ENCODE measurements around the gene JAKMIP3.
"Not testable (repeated sequence)": the region's sequence is repeated elsewhere in the genome, so short reads cannot be mapped to it uniquely, and the experiment has no call there.

Gene JAKMIP3

GRCh38 chr10:132084384-132084783 lies 18.6 kb downstream of the JAKMIP3 start:
- not testable (repeated sequence) for H3K9ac ChIP-seq (ENCODE audit: low read length); H4K8ac ChIP-seq (ENCODE audit: low read length); H3K36me3 ChIP-seq (ENCODE audit: control insufficient read depth in 1 of 2, insufficient read depth in 2 of 2, low read depth in 1 of 2, low read length in 2 of 2); H3K27ac ChIP-seq (ENCODE audit: low read length, poor library complexity, severe bottlenecking); H3K4me1 ChIP-seq (ENCODE audit: control insufficient read depth, insufficient read depth, low read depth, low read length); H2BK120ac ChIP-seq (ENCODE audit: low read depth, low read length); H2AFZ ChIP-seq (ENCODE audit: low read depth, low read length); H3K4ac ChIP-seq (ENCODE audit: low read depth in 1 of 2, low read length in 2 of 2); H3K18ac ChIP-seq (ENCODE audit: low read depth in 1 of 2, low read length in 2 of 2); H3K79me1 ChIP-seq (replicated peaks; ENCODE audit: low read length, poor library complexity, severe bottlenecking); H3K27me3 ChIP-seq (ENCODE audit: control insufficient read depth in 1 of 2, insufficient read depth in 1 of 2, low read length in 2 of 2); DNase-seq; H3K23ac ChIP-seq (ENCODE audit: low read length in 2 of 2); H3K4me3 ChIP-seq (ENCODE audit: insufficient read depth in 1 of 2, low read depth in 1 of 2, low read length in 2 of 2); H3K14ac ChIP-seq (ENCODE audit: low read length in 2 of 2); H2BK15ac ChIP-seq (ENCODE audit: low read depth, poor library complexity, severe bottlenecking); H3K9me3 ChIP-seq (ENCODE audit: control insufficient read depth, low read length); H2BK12ac ChIP-seq (ENCODE audit: low read length in 2 of 2); H2AK5ac ChIP-seq (ENCODE audit: low read length, severe bottlenecking); H2BK5ac ChIP-seq (ENCODE audit: low read depth, low read length, poor library complexity, severe bottlenecking); H4K91ac ChIP-seq (ENCODE audit: low read length); H3K4me2 ChIP-seq (ENCODE audit: low read length, poor library complexity, severe bottlenecking)
- 60% methylated on average over 1 of the region's 2 CpGs for WGBS

- WGBS, result 85% methylated on average over 10 of the region's 10 CpGs
- not testable (repeated sequence) for H2BK120ac ChIP-seq (ENCODE audit: low read depth, low read length)
Observed at GRCh38 chr10:132093236-132093635, 27.5 kb downstream of the JAKMIP3 start.

GRCh38 chr10:132094581-132095234 lies 29.0 kb downstream of the JAKMIP3 start:
- no peak overlapping the region for H2BK5ac ChIP-seq (ENCODE audit: low read depth, low read length, poor library complexity, severe bottlenecking)
- no peak overlapping the region for H3K9ac ChIP-seq (ENCODE audit: low read length)
- no peak overlapping the region for H2BK15ac ChIP-seq (ENCODE audit: low read depth, poor library complexity, severe bottlenecking)
- H3K27ac ChIP-seq (ENCODE audit: low read length, poor library complexity, severe bottlenecking), result no peak overlapping the region
- H2BK120ac ChIP-seq (ENCODE audit: low read depth, low read length), result no peak overlapping the region
- no peak overlapping the region for H3K23ac ChIP-seq (ENCODE audit: low read length in 2 of 2)
- no peak overlapping the region for H4K91ac ChIP-seq (ENCODE audit: low read length)
- no peak overlapping the region for H3K4me3 ChIP-seq (ENCODE audit: insufficient read depth in 1 of 2, low read depth in 1 of 2, low read length in 2 of 2)
- H2AK5ac ChIP-seq (ENCODE audit: low read length, severe bottlenecking), result no peak overlapping the region
- no peaks in the 10 kb centered on the region for H3K4me1 ChIP-seq (ENCODE audit: control insufficient read depth, insufficient read depth, low read depth, low read length)
- no peak overlapping the region for H4K8ac ChIP-seq (ENCODE audit: low read length)
- no peak overlapping the region for H3K4ac ChIP-seq (ENCODE audit: low read depth in 1 of 2, low read length in 2 of 2)
- no peak overlapping the region for H2BK12ac ChIP-seq (ENCODE audit: low read length in 2 of 2)
- no peak overlapping the region for H3K18ac ChIP-seq (ENCODE audit: low read depth in 1 of 2, low read length in 2 of 2)
- H3K27me3 ChIP-seq (ENCODE audit: control insufficient read depth in 1 of 2, insufficient read depth in 1 of 2, low read length in 2 of 2), result peaks cover 4 to 27% of the 10 kb centered on the region in 2 experiments
- no peak for DNase-seq
- H3K14ac ChIP-seq (ENCODE audit: low read length in 2 of 2), result no peak overlapping the region
- H3K36me3 ChIP-seq (ENCODE audit: control insufficient read depth in 1 of 2, insufficient read depth in 2 of 2, low read depth in 1 of 2, low read length in 2 of 2), result no peaks in the 10 kb centered on the region
- no peak overlapping the region for H3K4me2 ChIP-seq (ENCODE audit: low read length, poor library complexity, severe bottlenecking)
- no peaks in the 10 kb centered on the region for H3K79me1 ChIP-seq (replicated peaks; ENCODE audit: low read length, poor library complexity, severe bottlenecking)
- 74% methylated on average over 9 of the region's 9 CpGs for WGBS
- H3K9me3 ChIP-seq (ENCODE audit: control insufficient read depth, low read length), result no peaks in the 10 kb centered on the region
- H2AFZ ChIP-seq (ENCODE audit: low read depth, low read length), result no peak overlapping the region

More at GRCh38 chr10:132093236-132093635, 27.5 kb downstream of the JAKMIP3 start:
- H2AK5ac ChIP-seq (ENCODE audit: low read length, severe bottlenecking); H3K9me3 ChIP-seq (ENCODE audit: control insufficient read depth, low read length); H2BK15ac ChIP-seq (ENCODE audit: low read depth, poor library complexity, severe bottlenecking); DNase-seq; H3K4me1 ChIP-seq (ENCODE audit: control insufficient read depth, insufficient read depth, low read depth, low read length); H3K4me3 ChIP-seq (ENCODE audit: insufficient read depth in 1 of 2, low read depth in 1 of 2, low read length in 2 of 2); H3K27ac ChIP-seq (ENCODE audit: low read length, poor library complexity, severe bottlenecking); H2BK12ac ChIP-seq (ENCODE audit: low read length in 2 of 2); H3K79me1 ChIP-seq (replicated peaks; ENCODE audit: low read length, poor library complexity, severe bottlenecking); H3K36me3 ChIP-seq (ENCODE audit: control insufficient read depth in 1 of 2, insufficient read depth in 2 of 2, low read depth in 1 of 2, low read length in 2 of 2); H2BK5ac ChIP-seq (ENCODE audit: low read depth, low read length, poor library complexity, severe bottlenecking); H4K91ac ChIP-seq (ENCODE audit: low read length); H3K4ac ChIP-seq (ENCODE audit: low read depth in 1 of 2, low read length in 2 of 2); H3K9ac ChIP-seq (ENCODE audit: low read length); H3K18ac ChIP-seq (ENCODE audit: low read depth in 1 of 2, low read length in 2 of 2); H3K4me2 ChIP-seq (ENCODE audit: low read length, poor library complexity, severe bottlenecking); H3K14ac ChIP-seq (ENCODE audit: low read length in 2 of 2); H4K8ac ChIP-seq (ENCODE audit: low read length); H2AFZ ChIP-seq (ENCODE audit: low read depth, low read length); H3K23ac ChIP-seq (ENCODE audit: low read length in 2 of 2): not testable (repeated sequence)
- H3K27me3 ChIP-seq (ENCODE audit: control insufficient read depth in 1 of 2, insufficient read depth in 1 of 2, low read length in 2 of 2), result peaks cover 1 to 19% of the 10 kb centered on the region in 2 experiments

- Histone ChIP-seq H2BK120ac (ENCODE audit: low read depth, low read length) (no peak overlapping the region), H3K18ac (ENCODE audit: low read depth in 1 of 2, low read length in 2 of 2) (no peak overlapping the region), H3K27ac (ENCODE audit: low read length, poor library complexity, severe bottlenecking) (no peak overlapping the region), H3K14ac (ENCODE audit: low read length in 2 of 2) (no peak overlapping the region), H2BK15ac (ENCODE audit: low read depth, poor library complexity, severe bottlenecking) (no peak overlapping the region), H2AK5ac (ENCODE audit: low read length, severe bottlenecking) (no peak overlapping the region), H3K23ac (ENCODE audit: low read length in 2 of 2) (no peak overlapping the region), H3K4ac (ENCODE audit: low read depth in 1 of 2, low read length in 2 of 2) (no peak overlapping the region), H4K91ac (ENCODE audit: low read length) (no peak overlapping the region), H2AFZ (ENCODE audit: low read depth, low read length) (no peak overlapping the region), H3K9ac (ENCODE audit: low read length) (no peak overlapping the region), H3K4me2 (ENCODE audit: low read length, poor library complexity, severe bottlenecking) (no peak overlapping the region), H3K4me3 (ENCODE audit: insufficient read depth in 1 of 2, low read depth in 1 of 2, low read length in 2 of 2) (no peak overlapping the region), H3K9me3 (ENCODE audit: control insufficient read depth, low read length) (no peaks in the 10 kb centered on the region), H3K36me3 (ENCODE audit: control insufficient read depth in 1 of 2, insufficient read depth in 2 of 2, low read depth in 1 of 2, low read length in 2 of 2) (no peaks in the 10 kb centered on the region), H2BK12ac (ENCODE audit: low read length in 2 of 2) (no peak overlapping the region), H3K27me3 (ENCODE audit: control insufficient read depth in 1 of 2, insufficient read depth in 1 of 2, low read length in 2 of 2) (peaks cover 4 to 27% of the 10 kb centered on the region in 2 experiments), H2BK5ac (ENCODE audit: low read depth, low read length, poor library complexity, severe bottlenecking) (no peak overlapping the region), H3K4me1 (ENCODE audit: control insufficient read depth, insufficient read depth, low read depth, low read length) (no peaks in the 10 kb centered on the region), H4K8ac (ENCODE audit: low read length) (no peak overlapping the region), H3K79me1 (replicated peaks; ENCODE audit: low read length, poor library complexity, severe bottlenecking) (no peaks in the 10 kb centered on the region)
- DNase-seq, result no peak
- 89% methylated on average over 12 of the region's 12 CpGs for WGBS
Observed at GRCh38 chr10:132095403-132096113, 29.8 kb downstream of the JAKMIP3 start.
